Vagina (tissue), 2 donors: ENCODE data around the gene ZNF70.

Experiments
- POLR2A ChIP-seq, 2 donors: fragments of 450-650 bp; IDR thresholded peaks; one replicate each; pipeline ENCODE4 v1.6.1; 2017; ENCODE audit warnings: antibody characterized with exemption in 2 of 2, mild to moderate bottlenecking in 2 of 2, moderate library complexity in 2 of 2
- TF ChIP-seq, protein P1 (sequence below), 3 experiments: fragments of 450-650 bp in 2 of 3; fragments of 200-600 bp in 1 of 3; sonication (generic) in 1 of 3; IDR thresholded peaks; one replicate each; pipeline ENCODE4 v1.5.1; 2017 to 2019; ENCODE audit warnings: antibody characterized with exemption in 3 of 3, mild to moderate bottlenecking in 2 of 3, moderate library complexity in 2 of 3

DNA sequence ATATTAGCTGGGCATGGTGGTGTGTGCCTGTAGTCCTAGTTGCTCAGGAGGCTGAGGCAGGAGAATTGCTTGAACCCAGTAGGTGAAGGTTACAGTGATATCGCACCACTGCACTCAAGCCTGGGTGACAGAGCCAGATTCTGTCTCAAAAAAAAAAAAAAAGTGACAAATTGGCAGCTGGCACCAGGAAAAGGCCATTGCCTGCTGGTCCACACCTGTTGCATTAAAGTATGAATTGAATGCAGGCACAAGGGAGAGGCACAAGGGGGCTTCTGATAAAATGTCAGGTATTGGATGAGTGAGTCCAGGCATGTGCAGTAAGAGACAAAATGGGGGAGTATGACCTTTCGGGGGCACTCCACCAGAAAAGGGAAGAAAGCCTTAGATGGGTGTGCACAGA is 28.2 kb downstream of the ZNF70 start:
- TF ChIP-seq, protein P1, sequence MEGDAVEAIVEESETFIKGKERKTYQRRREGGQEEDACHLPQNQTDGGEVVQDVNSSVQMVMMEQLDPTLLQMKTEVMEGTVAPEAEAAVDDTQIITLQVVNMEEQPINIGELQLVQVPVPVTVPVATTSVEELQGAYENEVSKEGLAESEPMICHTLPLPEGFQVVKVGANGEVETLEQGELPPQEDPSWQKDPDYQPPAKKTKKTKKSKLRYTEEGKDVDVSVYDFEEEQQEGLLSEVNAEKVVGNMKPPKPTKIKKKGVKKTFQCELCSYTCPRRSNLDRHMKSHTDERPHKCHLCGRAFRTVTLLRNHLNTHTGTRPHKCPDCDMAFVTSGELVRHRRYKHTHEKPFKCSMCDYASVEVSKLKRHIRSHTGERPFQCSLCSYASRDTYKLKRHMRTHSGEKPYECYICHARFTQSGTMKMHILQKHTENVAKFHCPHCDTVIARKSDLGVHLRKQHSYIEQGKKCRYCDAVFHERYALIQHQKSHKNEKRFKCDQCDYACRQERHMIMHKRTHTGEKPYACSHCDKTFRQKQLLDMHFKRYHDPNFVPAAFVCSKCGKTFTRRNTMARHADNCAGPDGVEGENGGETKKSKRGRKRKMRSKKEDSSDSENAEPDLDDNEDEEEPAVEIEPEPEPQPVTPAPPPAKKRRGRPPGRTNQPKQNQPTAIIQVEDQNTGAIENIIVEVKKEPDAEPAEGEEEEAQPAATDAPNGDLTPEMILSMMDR (IDR thresholded peaks at IDR 0.05), result no peak
- no peak for TF ChIP-seq POLR2A (IDR thresholded peaks at IDR 0.05)
